NCI-H2107 treated with DMSO at 0.1 percent for 48 hours (cell line): ENCODE measurements around the gene BRCA1.
"Not testable (repeated sequence)": the region's sequence is repeated elsewhere in the genome, so short reads cannot be mapped to it uniquely, and the experiment has no call there.

Source experiments
- DNase-seq: peaks from one replicate; lab custom pipeline; 2025; ENCODE audit not compliant: unreplicated experiment; lab: John Stamatoyannopoulos, UW

The BRCA1 gene

GRCh38 chr17:43125133-43125966 lies at the start of gene BRCA1:
TSS of gene BRCA1 (minus strand) at chr17:43125364. CDS start at chr17:43124096, 1,268 bp downstream.
- DNase-seq = peak; percentile 99

GRCh38 chr17:43171586-43172487 lies 46.7 kb upstream of the BRCA1 start:
- DNase-seq = peak; percentile 31

GRCh38 chr17:43170766-43171585 lies 45.8 kb upstream of the BRCA1 start, which contains the start of gene NBR1:
TSS of gene NBR1 (plus strand) at chr17:43171214. CDS start at chr17:43175800, 4,586 bp downstream.
- DNase-seq = peak; percentile 95

GRCh38 chr17:43170140-43170765 lies 45.1 kb upstream of the BRCA1 start:
- peak; percentile 97 for DNase-seq

- no peak for DNase-seq
Observed at GRCh38 chr17:43169561-43170139, 44.5 kb upstream of the BRCA1 start.

GRCh38 chr17:43165971-43166370 lies 40.8 kb upstream of the BRCA1 start:
- not testable (repeated sequence) for DNase-seq

GRCh38 chr17:43159957-43160356 lies 34.8 kb upstream of the BRCA1 start:
- DNase-seq = not testable (repeated sequence)

GRCh38 chr17:43159232-43159631 lies 34.1 kb upstream of the BRCA1 start:
- not testable (repeated sequence) for DNase-seq

- no peak for DNase-seq
Observed at GRCh38 chr17:43155666-43156065, 30.5 kb upstream of the BRCA1 start.

- not testable (repeated sequence) for DNase-seq
Observed at GRCh38 chr17:43153197-43153835, 28.2 kb upstream of the BRCA1 start.

GRCh38 chr17:43151880-43152456 lies 26.8 kb upstream of the BRCA1 start:
- DNase-seq = no peak

GRCh38 chr17:43146649-43147048 lies 21.5 kb upstream of the BRCA1 start:
- no peak for DNase-seq

GRCh38 chr17:43143201-43143600 lies 18.0 kb upstream of the BRCA1 start:
- no peak for DNase-seq

- DNase-seq = no peak
Observed at GRCh38 chr17:43142153-43142552, 17.0 kb upstream of the BRCA1 start.

GRCh38 chr17:43140396-43141332 lies 15.5 kb upstream of the BRCA1 start:
- DNase-seq = no peak

- not testable (repeated sequence) for DNase-seq
Observed at GRCh38 chr17:43138531-43138930, 13.4 kb upstream of the BRCA1 start.

GRCh38 chr17:43136574-43136973 lies 11.4 kb upstream of the BRCA1 start:
- DNase-seq = not testable (repeated sequence)

- no peak for DNase-seq
Observed at GRCh38 chr17:43135454-43135819, 10.3 kb upstream of the BRCA1 start.
